Measurements from ENCODE around the gene APCDD1L.

The APCDD1L gene

DNA sequence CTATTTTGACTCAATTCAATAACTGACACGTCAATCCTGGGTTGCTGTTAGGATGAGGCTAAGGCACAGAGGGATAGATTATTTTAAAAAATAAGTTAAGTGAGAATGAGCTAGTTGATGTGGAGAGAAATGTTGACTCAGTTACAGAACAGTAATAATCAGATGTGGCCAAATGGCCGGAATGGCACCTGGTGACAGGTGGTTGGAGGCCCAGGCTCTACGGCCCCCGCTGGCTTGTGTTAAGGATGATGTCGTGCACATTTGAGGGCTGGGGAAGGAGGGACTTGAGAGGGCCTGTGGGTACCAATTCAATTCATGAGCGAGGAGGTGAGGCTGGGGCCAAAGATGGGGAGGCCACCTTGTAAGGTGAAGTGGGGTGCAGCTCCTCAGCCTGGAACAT lies 31.7 kb downstream of the APCDD1L start:
- no peak for DNase-seq

- no peak for DNase-seq
These were observed 32.1 kb downstream of the APCDD1L start for GRCh38 chr20:58483051-58483450.

- no peak for DNase-seq
These were observed 32.8 kb downstream of the APCDD1L start for GRCh38 chr20:58482416-58482815.

DNA sequence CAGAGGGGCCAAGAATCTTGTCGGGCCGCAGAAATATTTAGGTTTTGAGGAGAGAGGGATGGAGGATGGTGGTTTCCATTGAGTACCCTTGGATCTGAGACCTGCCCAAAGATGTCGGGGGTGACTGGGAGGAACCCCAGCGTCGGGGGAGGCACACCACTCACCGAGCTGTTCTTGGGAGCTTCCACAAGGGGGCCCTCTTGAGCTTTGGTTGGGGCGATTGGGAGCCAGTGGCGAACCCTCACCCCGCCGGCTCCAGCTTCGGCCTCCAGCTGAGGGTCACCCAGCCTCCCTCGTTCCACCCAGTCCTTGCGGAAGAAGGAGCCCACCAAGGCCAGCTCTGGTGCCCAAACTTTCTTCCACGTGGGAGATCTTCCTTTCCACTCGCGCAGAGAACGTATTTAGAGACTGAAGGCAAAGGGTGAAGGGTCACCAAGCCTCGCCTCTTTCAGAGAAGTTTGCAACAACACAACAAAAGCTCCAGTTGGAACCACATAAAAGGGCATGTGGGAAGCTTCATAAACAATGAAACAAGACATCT lies 33.6 kb downstream of the APCDD1L start:
- DNase-seq: no peak

GRCh38 chr20:58480551-58481336 lies 34.5 kb downstream of the APCDD1L start:
- DNase-seq: no peak

DNA sequence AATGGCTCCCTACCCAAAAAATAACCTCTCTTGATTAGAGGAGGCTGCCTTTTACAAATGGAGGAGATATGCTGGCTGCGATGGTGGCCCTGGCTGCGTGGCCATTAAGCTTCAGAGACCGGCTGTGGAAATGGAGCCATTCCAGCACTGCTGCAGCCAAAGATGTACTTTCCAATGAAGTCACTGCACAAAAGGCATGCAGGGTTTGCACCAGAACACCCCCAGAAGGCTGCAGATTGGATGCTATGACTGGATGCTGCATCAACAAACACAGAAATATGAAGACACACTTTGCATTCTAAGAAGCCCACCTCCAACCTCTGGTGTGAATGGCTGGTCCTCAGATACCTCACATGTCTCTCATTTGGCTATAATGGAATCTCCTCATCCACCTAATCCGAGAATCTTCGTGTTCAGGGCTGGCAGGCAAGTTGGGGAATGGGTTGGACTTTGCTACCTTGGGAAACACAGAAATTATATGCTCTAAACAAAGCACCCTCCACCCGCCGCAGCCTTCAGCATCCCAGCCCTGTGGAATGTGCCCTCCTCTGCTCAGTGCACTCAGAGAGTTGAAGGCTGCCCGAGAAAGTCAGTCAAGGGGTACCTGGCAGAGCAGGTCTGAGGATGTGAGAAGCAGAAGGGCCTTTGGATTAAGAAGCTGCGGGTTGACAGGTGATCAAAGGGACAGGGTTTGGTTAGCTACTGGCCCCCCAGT lies 35.3 kb downstream of the APCDD1L start:
- DNase-seq: no peak

- DNase-seq: no peak
These were observed 36.9 kb downstream of the APCDD1L start for GRCh38 chr20:58478141-58478805.

DNA sequence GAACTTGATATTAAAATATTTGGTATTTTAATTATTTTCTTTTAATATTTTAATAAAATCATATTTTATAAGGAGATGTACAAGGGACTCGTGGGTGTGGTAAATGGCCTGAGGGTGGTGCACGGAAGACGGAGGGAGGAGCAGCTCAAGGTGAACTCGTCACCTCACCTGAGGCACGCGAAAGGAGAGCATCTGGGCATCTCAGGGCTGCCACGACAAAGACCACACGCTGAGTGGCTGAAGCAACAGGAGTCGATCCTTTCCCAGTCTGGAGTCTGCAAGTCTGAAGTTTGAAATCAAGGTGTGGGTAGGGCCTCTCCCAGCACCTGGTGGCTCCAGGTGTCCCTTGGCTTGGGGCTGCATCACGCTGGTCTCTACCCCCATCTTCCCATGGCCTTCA lies 39.7 kb downstream of the APCDD1L start:
- DNase-seq: no peak

DNA sequence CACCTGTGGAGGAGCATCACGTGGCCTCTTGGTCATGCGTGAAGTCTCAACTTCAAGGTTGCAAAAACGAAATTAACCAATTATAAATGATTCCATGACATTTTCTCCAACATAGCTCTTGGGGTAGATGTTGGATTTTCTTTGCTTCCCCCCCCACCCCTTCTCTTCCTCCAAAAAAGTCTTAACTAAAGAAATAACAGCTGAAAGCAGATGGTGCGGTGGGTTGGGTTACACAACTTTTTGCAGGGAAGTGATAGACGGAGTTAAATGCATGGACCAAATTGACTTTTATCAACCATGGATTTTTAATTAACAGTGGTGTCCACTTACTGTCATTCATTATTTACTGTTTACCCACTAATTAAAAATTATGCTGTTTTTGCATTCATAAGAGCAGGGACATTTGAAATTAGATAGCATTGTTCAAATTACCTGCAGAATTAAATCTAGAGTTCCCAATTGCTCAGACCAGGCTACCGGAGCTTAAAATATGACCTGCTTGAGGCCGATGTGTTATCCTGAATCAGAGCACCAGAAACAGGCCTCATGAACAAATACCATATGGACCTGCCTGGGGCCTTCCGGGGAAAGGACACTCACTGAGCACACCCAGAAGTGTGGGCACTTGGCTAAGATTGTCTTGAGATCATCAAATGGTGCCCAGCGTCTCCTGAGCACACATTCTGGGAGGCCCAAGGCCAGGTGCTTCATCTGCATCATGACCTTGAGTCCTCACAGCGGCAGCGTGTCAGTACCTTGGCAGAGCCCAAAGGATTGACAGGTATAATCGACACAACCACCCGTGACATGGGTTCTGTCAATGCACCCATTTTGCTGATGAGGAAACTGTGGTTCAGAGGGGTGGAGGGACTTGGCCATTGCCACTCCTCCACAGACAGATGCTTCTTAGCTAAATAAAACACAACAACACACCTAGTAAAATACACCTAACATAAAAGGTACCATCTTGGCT lies 41.5 kb downstream of the APCDD1L start:
- no peak for DNase-seq

GRCh38 chr20:58472273-58473018 lies 42.8 kb downstream of the APCDD1L start:
- DNase-seq: no peak

- DNase-seq: no peak
These were observed 43.7 kb downstream of the APCDD1L start for GRCh38 chr20:58471193-58472164.

DNA sequence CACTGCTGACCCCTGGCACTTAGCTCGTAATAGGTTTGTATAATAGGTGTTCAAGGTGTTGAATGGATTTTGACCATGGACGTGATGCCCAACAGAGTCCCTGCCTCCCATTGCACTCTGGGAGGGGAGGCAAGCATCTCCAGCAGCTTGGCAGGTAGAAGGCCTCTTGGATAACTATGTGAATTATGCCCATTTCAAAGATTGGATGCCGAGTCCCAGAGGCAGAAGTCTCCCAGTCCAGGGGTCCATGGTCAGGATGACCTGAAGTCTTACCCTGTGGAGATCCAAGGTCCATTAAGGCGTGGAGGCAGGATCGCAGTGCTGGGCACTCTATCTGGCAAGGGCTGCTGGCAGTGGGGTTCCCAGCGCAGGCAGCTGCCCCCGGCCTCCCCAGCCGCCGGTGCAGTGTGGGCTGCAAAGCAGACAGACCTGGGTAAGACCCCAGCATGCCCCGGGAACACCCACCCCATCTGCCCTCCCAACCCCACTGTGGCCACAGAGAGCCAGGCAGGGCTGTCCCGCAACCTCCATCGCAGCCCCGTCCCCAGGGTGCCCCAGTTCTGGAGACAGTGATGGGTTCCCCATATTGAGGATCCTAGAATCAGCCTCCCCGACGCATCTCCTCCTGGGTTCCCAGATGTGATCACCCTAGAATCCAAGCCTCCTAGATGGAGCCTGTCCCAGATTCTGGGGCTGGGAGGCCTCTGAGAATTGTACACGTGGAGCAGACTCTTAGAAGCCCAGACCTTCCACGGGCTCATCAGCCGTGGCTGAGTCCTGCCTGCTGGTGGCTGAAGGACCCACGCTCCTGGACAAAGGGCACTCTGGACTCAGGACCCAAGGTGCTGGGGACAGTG lies 44.6 kb downstream of the APCDD1L start:
- no peak for DNase-seq

DNA sequence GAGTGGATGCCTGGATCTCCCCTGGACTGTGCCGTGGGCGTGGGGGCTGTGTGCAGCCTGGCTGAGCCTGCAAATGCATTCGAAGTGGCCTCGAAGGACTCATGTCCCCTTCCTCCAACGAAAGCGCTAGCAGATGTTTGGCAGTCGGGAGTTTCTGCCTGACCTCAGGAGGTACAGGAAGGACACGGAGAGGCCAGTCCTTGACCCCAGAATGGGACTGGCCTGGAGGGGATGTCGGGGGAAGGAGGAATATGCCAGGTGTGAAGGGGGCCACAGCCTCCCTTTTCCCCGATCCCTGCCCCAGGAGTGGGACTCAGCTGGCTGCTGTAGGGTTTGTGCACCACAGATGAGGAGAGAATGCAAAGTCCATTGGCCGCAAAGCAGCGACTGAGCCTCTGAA lies 45.6 kb downstream of the APCDD1L start:
- DNase-seq: no peak

GRCh38 chr20:58467572-58468527 lies 47.3 kb downstream of the APCDD1L start:
- DNase-seq: no peak

DNA sequence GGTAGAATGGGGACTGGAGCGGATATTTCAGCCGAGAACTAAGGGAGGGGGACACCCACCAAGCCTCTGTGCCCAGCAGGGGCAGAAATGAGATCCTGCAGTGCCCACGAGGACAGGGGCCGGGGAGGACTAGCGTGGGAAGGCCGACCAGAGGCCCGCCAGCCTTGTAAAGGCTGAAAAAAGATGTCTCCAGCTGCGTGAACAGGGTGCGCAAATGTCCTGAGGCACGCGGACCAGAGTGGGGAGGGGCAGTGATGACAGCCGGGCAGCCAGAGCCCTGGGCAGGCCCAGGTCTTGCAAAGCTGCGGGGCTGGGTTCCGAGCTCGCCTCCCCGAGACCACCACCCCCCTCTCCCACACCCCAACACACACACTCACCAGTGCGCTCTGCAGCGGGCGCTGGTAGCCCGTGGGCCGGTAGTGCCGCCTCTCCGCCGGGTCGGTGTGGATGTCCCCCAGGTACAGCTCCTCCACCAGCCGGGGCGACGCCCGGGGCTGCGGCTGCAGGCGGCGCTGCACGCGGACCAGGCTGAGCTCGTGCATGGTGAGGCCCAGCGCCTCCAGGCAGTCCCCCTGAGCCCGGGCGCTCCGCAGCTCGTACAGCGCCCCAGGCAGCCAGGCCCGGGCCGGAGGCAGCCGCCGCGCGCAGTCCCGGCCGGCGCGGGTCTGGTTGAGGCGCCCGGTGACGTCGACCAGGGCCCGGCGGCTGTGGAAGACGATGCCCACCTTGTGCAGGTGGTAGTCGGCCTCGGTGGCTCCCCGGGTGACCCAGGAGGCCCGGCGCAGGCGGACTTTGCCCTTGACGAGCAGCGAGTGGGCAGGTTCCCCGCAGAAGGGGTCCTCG lies 48.2 kb downstream of the APCDD1L start:
- DNase-seq: no peak

GRCh38 chr20:58466095-58466708 lies 49.0 kb downstream of the APCDD1L start:
- DNase-seq: no peak

DNA sequence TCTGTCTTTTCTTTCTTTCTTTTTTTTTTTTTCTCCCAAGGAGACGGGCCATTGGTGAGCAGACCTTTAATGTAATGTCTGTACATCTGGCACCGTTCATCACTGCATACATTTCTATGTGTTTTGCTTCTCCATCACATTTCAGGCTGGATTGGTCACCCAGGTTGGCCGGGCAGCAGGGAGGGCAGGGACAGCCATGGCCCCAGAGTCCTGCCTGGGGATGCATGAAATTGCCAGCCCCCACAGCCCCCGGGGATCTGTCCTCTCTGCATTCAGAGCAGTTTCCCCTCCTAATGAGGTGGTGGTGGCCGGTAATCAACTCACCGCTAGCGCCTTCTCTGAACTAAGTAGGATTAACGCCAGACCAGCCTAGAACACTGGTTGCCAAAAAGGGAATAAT lies 50.4 kb downstream of the APCDD1L start:
- no peak for DNase-seq
